ENCODE data around the gene SPEG.
A peak's percentile ranks its signal among the peaks of the same experiment; 100 is the strongest.

Gene SPEG

GRCh38 chr2:219530048-219530963 lies 95.7 kb downstream of the SPEG start:
- peak; percentile 68 to 80 (median 76) for DNase-seq (ENCODE audit: low read depth in 3 of 3)

GRCh38 chr2:219531639-219532377 lies 97.2 kb downstream of the SPEG start:
- no peak for DNase-seq (ENCODE audit: low read depth in 3 of 3)

GRCh38 chr2:219532378-219532649 lies 97.7 kb downstream of the SPEG start:
- DNase-seq (ENCODE audit: low read depth in 3 of 3) = no peak

- no peak for DNase-seq (ENCODE audit: low read depth in 3 of 3)
These were observed 99.5 kb downstream of the SPEG start for GRCh38 chr2:219533930-219534661.

- DNase-seq (ENCODE audit: low read depth in 3 of 3) = no peak
These were observed 101.8 kb downstream of the SPEG start for GRCh38 chr2:219536425-219536824.

- no peak for DNase-seq (ENCODE audit: low read depth in 3 of 3)
These were observed 102.3 kb downstream of the SPEG start for GRCh38 chr2:219536967-219537366.

- no peak for DNase-seq (ENCODE audit: low read depth in 3 of 3)
These were observed 103.2 kb downstream of the SPEG start for GRCh38 chr2:219537657-219538488.

GRCh38 chr2:219538504-219538951 lies 103.9 kb downstream of the SPEG start:
- no peak for DNase-seq (ENCODE audit: low read depth in 3 of 3)

GRCh38 chr2:219538956-219539788 lies 104.5 kb downstream of the SPEG start:
- DNase-seq (ENCODE audit: low read depth in 3 of 3) = no peak

- DNase-seq (ENCODE audit: low read depth in 3 of 3) = no peak
These were observed 105.5 kb downstream of the SPEG start for GRCh38 chr2:219539926-219540678.

GRCh38 chr2:219540784-219541504 lies 106.3 kb downstream of the SPEG start:
- no peak for DNase-seq (ENCODE audit: low read depth in 3 of 3)

- DNase-seq (ENCODE audit: low read depth in 3 of 3) = peak; percentile 71 to 79 (median 77)
These were observed 107.1 kb downstream of the SPEG start for GRCh38 chr2:219541611-219542180.

GRCh38 chr2:219542931-219543595 lies 108.4 kb downstream of the SPEG start:
- DNase-seq (ENCODE audit: low read depth in 3 of 3) = peak in 1 of 3 experiments; percentile 13

GRCh38 chr2:219543596-219544358 lies 109.1 kb downstream of the SPEG start, which contains the start of the genes CHPF and TMEM198:
CHPF (minus strand) TSS chr2:219543809; CDS start chr2:219543538, 271 bp downstream.
TMEM198 (plus strand) TSS chr2:219544028; CDS start chr2:219544728, 700 bp downstream.
- DNase-seq (ENCODE audit: low read depth in 3 of 3) = peak; percentile 82 to 90 (median 86)

GRCh38 chr2:219544567-219544966 lies 109.9 kb downstream of the SPEG start:
- no peak for DNase-seq (ENCODE audit: low read depth in 3 of 3)

- no peak for DNase-seq (ENCODE audit: low read depth in 3 of 3)
These were observed 110.8 kb downstream of the SPEG start for GRCh38 chr2:219545295-219545942.

- no peak for DNase-seq (ENCODE audit: low read depth in 3 of 3)
These were observed 111.3 kb downstream of the SPEG start for GRCh38 chr2:219545943-219546352.
